NCI-H1436 (cell line): ENCODE measurements around the gene MYL3.
"Not testable (repeated sequence)": the region's sequence is repeated elsewhere in the genome, so short reads cannot be mapped to it uniquely, and the experiment has no call there.

Experiments used
- DNase-seq: peaks from one replicate; lab custom pipeline; 2025; lab: John Stamatoyannopoulos, UW

The MYL3 gene

GRCh38 chr3:46824211-46824970 is 38.9 kb downstream of the MYL3 start:
- no peak for DNase-seq

GRCh38 chr3:46823314-46823713 is 39.9 kb downstream of the MYL3 start:
- not testable (repeated sequence) for DNase-seq

GRCh38 chr3:46821553-46821952 is 41.7 kb downstream of the MYL3 start:
- DNase-seq, result no peak

GRCh38 chr3:46820852-46821251 is 42.4 kb downstream of the MYL3 start:
- DNase-seq, result no peak

GRCh38 chr3:46812237-46812791 is 50.9 kb downstream of the MYL3 start:
- DNase-seq, result no peak

GRCh38 chr3:46811615-46812236 is 51.5 kb downstream of the MYL3 start:
- no peak for DNase-seq

- DNase-seq, result not testable (repeated sequence)
Measured at GRCh38 chr3:46808766-46809165, 54.5 kb downstream of the MYL3 start.
